Right lobe of liver (tissue), 6 donors: ENCODE results near the gene ADA. TPM values are rescaled to one million over a fixed set of nuclear protein-coding genes. Genes with fewer than 3 reads are reported as not detected.
A peak's percentile ranks its signal among the peaks of the same experiment; 100 is the strongest.

Experiments used
- ATAC-seq, 4 donors: fragments of 200-7000 bp; cut with Tn5 transposase; one replicate each; pipeline ENCODE4 v1.9.1; 2020; ENCODE audit warnings: mild to moderate bottlenecking in 4 of 4, moderate library complexity in 4 of 4
- DNase-seq, 3 donors: peaks; one replicate each; pipeline ENCODE4 v3.0.0-alpha.2; 2020
- H3K27ac ChIP-seq, 3 donors: fragments of 200-600 bp; one replicate each; pipeline ENCODE4 v1.8.0; 2022
- H3K27me3 ChIP-seq, 2 donors: fragments of 200-600 bp; one replicate each; pipeline ENCODE4 v1.8.0; 2022
- H3K36me3 ChIP-seq, 4 donors: fragments of 200-600 bp; sonication (generic) in 1 of 4; one replicate each; pipeline versions ENCODE4 v1.5.1 to v1.8.0; 2017 to 2022; ENCODE audit warnings: control low read depth in 1 of 4
- H3K4me1 ChIP-seq, 4 donors: fragments of 200-600 bp; sonication (generic) in 1 of 4; one replicate each; pipeline versions ENCODE4 v1.5.1 to v1.8.0; 2017 to 2022; ENCODE audit warnings: control low read depth in 1 of 4
- H3K4me3 ChIP-seq, 3 donors: fragments of 200-600 bp; one replicate each; pipeline ENCODE4 v1.8.0; 2022
- H3K9me3 ChIP-seq, 4 donors: fragments of 200-600 bp; sonication (generic) in 1 of 4; one replicate each; pipeline versions ENCODE4 v1.5.1 to v1.8.0; 2017 to 2022; ENCODE audit warnings: control low read depth in 1 of 4
- CTCF ChIP-seq, 4 donors: fragments of 200-600 bp in 3 of 4; fragments of 450-650 bp in 1 of 4; IDR thresholded peaks; one replicate each; pipeline versions ENCODE4 v1.5.1 to v1.8.0; 2016 to 2022; ENCODE audit warnings: antibody characterized with exemption in 4 of 4, mild to moderate bottlenecking in 2 of 4
- POLR2A ChIP-seq: fragments of 450-650 bp; IDR thresholded peaks from one replicate; pipeline ENCODE4 v1.6.1; 2017; ENCODE audit warnings: antibody characterized with exemption, mild to moderate bottlenecking
- WGBS: methylation state at CpG from one replicate; pipeline ENCODE4 v1.1.6; 2018; ENCODE audit warnings: low coverage, low lambda C conversion rate; ENCODE audit not compliant: insufficient coverage; ENCODE audit errors: missing lambda C conversion rate; 5-methylcytosine and 5-hydroxymethylcytosine counted together
- intact Hi-C, 2 donors: fragments of 100-400 bp; cut with DNase I; formaldehyde crosslinking; loops; one replicate each; pipeline versions ENCODE4 v1.11.2 to v1.14.1; 2022
- total RNA-seq, 6 experiments: library from RNA; depleted of rRNA in 2 of 6; stranded (reverse); fragments of >200 nt in 2 of 6; fragmentation: NEBNext Ultra II Directional in 3 of 6; extraction: Animal tissue kit (Norgen Biotek cat#: 25700) in 3 of 6; gene quantifications; one replicate each; pipeline versions ENCODE4 v1.1.0 to v1.2.4, GENCODE V29; 2016 to 2023
- donor health status: DM: no; HTN: yes; CAD: no.
- donor health status: DM: no; HTN: no; CAD: no.
- donor health status: DM: no; HTN: no; CAD: no.
- donor health status: DM: no; HTN: yes; CAD: no.
- donor health status: DM: no; HTN: yes; CAD: no.

Gene ADA
- total RNA-seq, 6 experiments from 2014 or later = 2.2 to 8.6 (median 3.7) TPM

- DNase-seq (no peak), ATAC-seq (no peak)
- Histone ChIP-seq H3K9me3 (no peaks in the 10 kb centered on the region), H3K4me3 (no peak overlapping the region), H3K27ac (no peak overlapping the region), H3K36me3 (no peaks in the 10 kb centered on the region), H3K27me3 (no peaks in the 10 kb centered on the region), H3K4me1 (no peaks in the 10 kb centered on the region)
- intact Hi-C loops = no loop called here
- TF ChIP-seq CTCF (IDR thresholded peaks at IDR 0.05) (no peak), POLR2A (no peak)
- 62% methylated on average over 3 of the region's 3 CpGs for WGBS
These were observed 14.6 kb upstream of the ADA start for GRCh38 chr20:44666066-44666465.

GRCh38 chr20:44664131-44664530 lies 12.6 kb upstream of the ADA start:
- ATAC-seq (peak; percentile 46 to 63 (median 54)), DNase-seq (no peak)
- Histone ChIP-seq H3K27me3 (no peaks in the 10 kb centered on the region), H3K9me3 (no peaks in the 10 kb centered on the region), H3K36me3 (no peaks in the 10 kb centered on the region), H3K4me1 (no peaks in the 10 kb centered on the region), H3K4me3 (no peak overlapping the region), H3K27ac (no peak overlapping the region)
- WGBS = 21% methylated on average over 3 of the region's 3 CpGs
- intact Hi-C loops = no loop called here
- TF ChIP-seq CTCF (IDR thresholded peaks at IDR 0.05) = no peak
- TF ChIP-seq POLR2A = no peak

GRCh38 chr20:44662261-44662660 lies 10.8 kb upstream of the ADA start:
- no peak overlapping the region for H3K27ac ChIP-seq
- intact Hi-C loops = no loop called here
- DNase-seq = no peak
- 50% methylated on average over 1 of the region's 3 CpGs for WGBS
- H3K4me1 ChIP-seq = no peaks in the 10 kb centered on the region
- H3K4me3 ChIP-seq = no peak overlapping the region
- H3K27me3 ChIP-seq = no peaks in the 10 kb centered on the region
- H3K9me3 ChIP-seq = no peaks in the 10 kb centered on the region
- TF ChIP-seq POLR2A (no peak), CTCF (IDR thresholded peaks at IDR 0.05) (no peak)
- H3K36me3 ChIP-seq = no peaks in the 10 kb centered on the region
- no peak for ATAC-seq

- no peaks in the 10 kb centered on the region for H3K36me3 ChIP-seq
- H3K4me1 ChIP-seq = no peaks in the 10 kb centered on the region
- intact Hi-C loops = no loop called here
- no peak overlapping the region for H3K4me3 ChIP-seq
- no peaks in the 10 kb centered on the region for H3K27me3 ChIP-seq
- 64% methylated on average over 5 of the region's 5 CpGs for WGBS
- DNase-seq (no peak), ATAC-seq (no peak)
- TF ChIP-seq CTCF (IDR thresholded peaks at IDR 0.05) (no peak), POLR2A (no peak)
- H3K9me3 ChIP-seq = no peaks in the 10 kb centered on the region
- no peak overlapping the region for H3K27ac ChIP-seq
These were observed 9.1 kb upstream of the ADA start for GRCh38 chr20:44660581-44660980.

GRCh38 chr20:44659931-44660330 lies 8.4 kb upstream of the ADA start:
- Histone ChIP-seq H3K27me3 (no peaks in the 10 kb centered on the region), H3K4me3 (no peak overlapping the region), H3K4me1 (no peaks in the 10 kb centered on the region), H3K36me3 (no peaks in the 10 kb centered on the region), H3K9me3 (no peaks in the 10 kb centered on the region), H3K27ac (no peak overlapping the region)
- intact Hi-C loops = no loop called here
- ATAC-seq = no peak
- DNase-seq = no peak
- WGBS = 90% methylated on average over 2 of the region's 2 CpGs
- no peak for TF ChIP-seq POLR2A
- TF ChIP-seq CTCF (IDR thresholded peaks at IDR 0.05) = no peak
